GM20431 (cell line): ENCODE measurements around the gene SHISA7.

Experiments used
- in situ Hi-C: fragments of 300-500 bp; cut with MseI, MboI; formaldehyde crosslinking; loops from one replicate; pipeline ENCODE4 v1.15.0; 2020; ENCODE audit warnings: low sequenced_read_pairs; ENCODE audit not compliant: unreplicated experiment

Gene SHISA7

GRCh38 chr19:55391702-55392615 is 51.1 kb downstream of the SHISA7 start:
- in situ Hi-C loops: no loop called here

- in situ Hi-C loops: no loop called here
These were observed 51.9 kb downstream of the SHISA7 start for GRCh38 chr19:55391191-55391670.

- in situ Hi-C loops: no loop called here
These were observed 52.6 kb downstream of the SHISA7 start for GRCh38 chr19:55390461-55390880.

DNA sequence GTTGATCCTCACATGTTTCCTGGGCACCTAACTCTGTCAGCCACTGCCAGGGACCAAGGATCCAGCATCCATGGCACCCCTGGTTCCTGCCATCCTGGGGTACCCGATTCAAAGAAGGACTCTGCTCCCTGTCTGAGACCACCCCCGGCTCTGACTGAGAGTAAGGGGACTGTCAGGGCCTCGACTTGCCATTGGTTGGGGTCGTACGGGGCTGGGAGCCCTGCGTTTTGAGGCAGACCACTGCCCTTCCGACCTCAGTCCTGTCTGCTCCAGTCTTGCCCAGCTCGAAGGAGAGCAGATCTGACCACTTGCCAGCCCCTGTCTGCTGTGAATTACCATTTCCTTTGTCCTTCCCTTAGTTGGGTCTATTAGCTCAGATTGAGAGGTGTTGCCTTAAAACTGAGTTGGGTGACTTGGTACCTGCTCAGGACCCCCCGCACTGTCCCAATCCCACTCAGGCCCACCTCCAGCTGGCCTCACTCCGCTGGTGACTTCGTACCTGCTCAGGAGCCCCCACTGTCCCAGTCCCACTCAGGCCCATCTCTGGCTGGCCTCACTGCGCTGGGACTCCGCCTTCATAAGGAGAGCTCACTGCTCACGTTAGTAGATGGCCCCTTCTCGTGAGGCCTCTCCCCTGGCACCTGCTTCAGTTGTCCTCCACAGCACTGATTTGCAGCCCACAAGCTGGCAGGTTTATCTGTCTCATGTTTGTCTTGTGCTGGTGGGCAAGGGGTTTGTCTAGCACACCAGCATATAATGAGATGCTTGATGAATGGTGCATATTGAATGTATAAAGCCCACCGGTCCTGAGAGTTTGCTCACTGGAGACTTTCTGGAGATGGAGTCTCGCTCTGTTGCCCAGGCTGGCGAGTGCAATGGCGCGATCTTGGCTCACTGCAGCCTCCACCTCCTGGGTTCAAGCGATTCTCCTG is 53.4 kb downstream of the SHISA7 start:
- in situ Hi-C loops: no loop called here

GRCh38 chr19:55387736-55388497 is 55.2 kb downstream of the SHISA7 start:
- in situ Hi-C loops: no loop called here

- in situ Hi-C loops: no loop called here
These were observed 56.6 kb downstream of the SHISA7 start for GRCh38 chr19:55386493-55386971.

- in situ Hi-C loops: no loop called here
These were observed 57.2 kb downstream of the SHISA7 start, which contains the start of gene RPL28 for GRCh38 chr19:55385724-55386492. Gene RPL28, plus strand, starts transcription at chr19:55385932. Its CDS starts 426 bp downstream, at chr19:55386358.

DNA sequence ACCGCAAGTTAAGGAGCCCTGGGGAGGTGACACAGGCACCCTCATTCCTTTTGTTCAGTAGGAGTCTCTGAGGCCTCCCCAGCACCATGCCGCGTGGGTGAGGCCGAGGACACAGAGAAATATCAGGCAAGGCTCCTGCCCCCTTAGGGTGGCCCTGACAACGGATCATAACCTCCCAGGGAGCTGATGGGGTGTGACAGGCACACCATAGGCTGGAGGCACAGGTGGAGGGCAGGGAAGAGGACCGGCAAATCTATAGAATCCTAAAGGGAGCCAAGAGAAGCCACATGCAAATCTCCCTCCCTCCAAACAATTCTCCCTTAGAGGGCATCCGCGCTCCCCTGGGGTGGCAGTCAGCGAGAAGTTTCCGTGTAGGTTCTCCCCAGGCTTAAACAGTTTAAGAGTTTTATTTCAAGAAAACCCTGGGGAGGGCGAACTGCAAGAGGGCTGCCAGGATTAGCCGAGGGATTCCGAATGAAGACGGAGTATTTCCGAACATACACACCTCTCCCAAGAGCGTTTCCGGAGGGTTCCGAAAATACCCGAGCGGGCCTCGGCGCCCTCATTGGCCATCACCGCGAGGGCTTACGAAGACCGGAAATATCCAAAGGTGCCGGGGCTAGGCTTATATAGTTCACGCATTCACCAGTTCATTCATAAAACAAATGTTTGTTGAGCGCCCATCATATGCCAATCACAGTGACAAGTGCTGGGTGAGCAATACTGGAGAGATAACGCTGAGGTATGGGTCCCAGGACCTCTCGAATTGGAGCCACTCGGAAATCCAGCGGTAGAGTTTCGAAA is 58.0 kb downstream of the SHISA7 start:
- in situ Hi-C loops: no loop called here

DNA sequence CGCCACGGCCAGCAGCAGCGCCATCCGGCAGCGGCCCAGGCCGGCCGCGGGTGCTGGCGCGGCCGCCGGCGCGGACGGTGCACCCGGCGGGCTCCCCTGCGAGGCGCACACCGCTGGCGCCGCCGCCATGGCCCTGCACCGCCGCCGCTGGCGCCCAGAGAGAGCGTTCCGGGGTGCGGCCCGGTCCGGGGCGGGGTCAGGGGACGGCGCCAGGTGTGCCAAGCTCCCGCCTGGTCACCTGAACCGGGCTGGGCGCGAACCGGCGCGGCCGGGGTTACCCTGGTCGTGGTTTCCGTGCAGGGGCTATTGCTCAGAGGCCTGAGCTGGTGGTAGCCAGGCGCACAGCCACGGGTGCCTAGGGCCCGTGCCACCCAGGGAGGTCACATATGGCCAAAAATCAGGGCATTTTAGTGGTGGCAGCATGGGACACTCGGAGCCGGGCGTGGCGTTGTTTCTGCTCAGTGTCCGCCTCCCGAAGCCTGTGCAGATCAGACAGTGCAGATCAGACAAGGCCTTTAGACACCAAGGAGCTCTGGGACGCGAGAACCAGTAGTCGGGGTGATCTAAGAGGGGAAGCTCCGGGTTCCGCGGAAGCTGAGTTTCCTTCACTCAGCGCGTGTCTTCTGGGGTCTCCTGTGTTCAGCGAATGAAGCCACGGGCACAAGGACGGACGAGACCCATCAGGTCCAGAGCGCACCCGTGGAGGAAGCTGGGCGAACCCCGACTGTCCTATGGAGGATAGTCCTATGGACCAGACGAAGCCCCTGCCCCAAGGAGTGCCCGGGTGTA is 58.8 kb downstream of the SHISA7 start, which contains the start of gene TMEM238:
TSS of gene TMEM238 (minus strand) at position 162 of the 789 bp plus-strand sequence. CDS start at position 129, 33 bp downstream.
- in situ Hi-C loops: no loop called here

- in situ Hi-C loops: no loop called here
These were observed 59.6 kb downstream of the SHISA7 start for GRCh38 chr19:55383279-55384130.

GRCh38 chr19:55382522-55383054 is 60.5 kb downstream of the SHISA7 start:
- in situ Hi-C loops: no loop called here

- in situ Hi-C loops: no loop called here
These were observed 61.1 kb downstream of the SHISA7 start for GRCh38 chr19:55382013-55382412.

DNA sequence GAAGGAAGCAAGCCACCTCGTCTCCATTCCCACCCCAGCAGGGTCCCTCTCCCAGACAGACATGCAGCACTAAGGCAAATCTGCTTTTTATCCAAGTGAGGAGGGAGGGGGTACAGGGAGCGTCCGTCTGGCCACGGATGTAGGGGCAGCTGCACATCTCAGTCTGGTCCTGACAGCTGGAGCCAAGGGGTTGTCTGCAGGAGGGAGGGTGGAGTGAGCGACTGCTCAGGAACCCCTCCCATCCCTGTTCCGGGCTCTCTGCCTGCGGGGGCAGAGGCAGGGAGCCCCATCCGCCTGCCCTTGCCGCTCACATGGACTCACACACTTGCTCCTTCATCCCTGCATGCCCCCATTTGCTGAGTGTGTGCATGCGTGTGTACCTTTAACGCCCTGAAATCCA is 63.9 kb downstream of the SHISA7 start:
- in situ Hi-C loops: no loop called here
